GM19099 (cell line): ENCODE data around the gene ELK1.

ENCODE experiments used
- POLR2A ChIP-seq: IDR thresholded peaks from 3 replicates; pipeline ENCODE4 v1.6.1; 2011; ENCODE audit warnings: low read depth; ENCODE audit not compliant: insufficient read length; ENCODE audit errors: extremely low read depth

Gene ELK1, protein sequence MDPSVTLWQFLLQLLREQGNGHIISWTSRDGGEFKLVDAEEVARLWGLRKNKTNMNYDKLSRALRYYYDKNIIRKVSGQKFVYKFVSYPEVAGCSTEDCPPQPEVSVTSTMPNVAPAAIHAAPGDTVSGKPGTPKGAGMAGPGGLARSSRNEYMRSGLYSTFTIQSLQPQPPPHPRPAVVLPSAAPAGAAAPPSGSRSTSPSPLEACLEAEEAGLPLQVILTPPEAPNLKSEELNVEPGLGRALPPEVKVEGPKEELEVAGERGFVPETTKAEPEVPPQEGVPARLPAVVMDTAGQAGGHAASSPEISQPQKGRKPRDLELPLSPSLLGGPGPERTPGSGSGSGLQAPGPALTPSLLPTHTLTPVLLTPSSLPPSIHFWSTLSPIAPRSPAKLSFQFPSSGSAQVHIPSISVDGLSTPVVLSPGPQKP

DNA sequence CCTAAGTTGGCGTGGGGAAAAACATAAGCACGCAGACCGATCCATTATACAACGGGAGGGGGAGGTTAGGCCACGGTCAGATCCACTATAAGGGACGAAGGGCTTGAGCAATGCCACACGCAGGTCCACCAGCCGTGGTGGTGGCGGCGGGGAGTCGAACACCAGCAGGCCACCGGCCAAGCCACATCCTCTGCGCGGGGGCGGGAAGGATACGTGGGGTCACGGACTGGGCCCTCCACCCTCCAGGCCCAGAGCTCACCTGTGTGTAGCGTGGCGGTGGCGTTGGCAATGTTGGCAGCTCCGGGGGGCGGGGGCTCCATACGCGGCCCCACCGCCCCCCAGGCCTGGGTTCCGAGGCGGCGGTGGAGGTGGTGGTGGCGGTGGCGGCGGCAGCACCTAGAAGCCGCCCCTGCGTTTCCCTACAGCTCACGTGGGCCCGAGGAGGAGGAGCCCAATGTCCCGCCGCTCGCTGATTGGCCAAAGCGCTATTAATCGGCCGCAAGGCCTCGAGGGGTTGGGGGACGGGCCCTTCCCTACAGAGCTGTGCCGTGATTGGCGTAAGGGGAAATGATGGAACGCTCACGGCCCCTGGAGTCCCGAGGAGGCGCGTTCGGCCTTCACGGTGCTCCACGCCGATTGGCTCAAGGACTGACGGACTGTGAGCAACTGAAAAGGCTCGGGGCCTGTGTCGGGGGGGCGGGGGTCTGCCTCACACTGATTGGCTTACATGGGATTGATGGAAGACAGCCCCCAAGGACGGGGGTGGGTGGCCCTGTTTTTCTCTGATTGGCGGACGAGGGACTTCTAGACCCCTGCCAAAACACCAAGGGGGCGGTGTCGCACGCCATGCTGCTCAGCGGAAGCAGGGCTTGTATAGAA, at the start of gene ELK1:
Gene ELK1 (minus strand): TSS at position 400 of the 879 bp plus-strand sequence. CDS start 9,122 bp downstream, outside the sequence.
- TF ChIP-seq POLR2A = peak; percentile 68

DNA sequence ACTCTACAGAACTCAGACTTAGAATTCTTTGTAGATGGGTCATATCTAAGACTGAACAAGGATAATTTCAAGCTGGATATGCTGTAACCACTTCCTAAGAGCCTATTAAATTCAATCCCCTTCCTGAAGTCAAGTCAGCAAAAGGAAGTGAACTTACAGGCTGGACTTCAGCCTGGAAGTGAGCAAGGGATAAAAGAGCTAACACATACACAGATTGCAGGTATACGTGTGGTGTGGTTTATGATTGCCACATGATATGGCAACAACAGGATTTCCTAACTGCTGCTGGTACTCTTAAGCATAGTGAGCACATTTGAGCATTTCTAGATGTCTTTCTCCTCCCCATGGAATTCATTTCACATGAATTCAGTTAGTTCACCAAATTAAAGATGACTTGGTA, 46.8 kb upstream of the ELK1 start:
- no peak for TF ChIP-seq POLR2A

DNA sequence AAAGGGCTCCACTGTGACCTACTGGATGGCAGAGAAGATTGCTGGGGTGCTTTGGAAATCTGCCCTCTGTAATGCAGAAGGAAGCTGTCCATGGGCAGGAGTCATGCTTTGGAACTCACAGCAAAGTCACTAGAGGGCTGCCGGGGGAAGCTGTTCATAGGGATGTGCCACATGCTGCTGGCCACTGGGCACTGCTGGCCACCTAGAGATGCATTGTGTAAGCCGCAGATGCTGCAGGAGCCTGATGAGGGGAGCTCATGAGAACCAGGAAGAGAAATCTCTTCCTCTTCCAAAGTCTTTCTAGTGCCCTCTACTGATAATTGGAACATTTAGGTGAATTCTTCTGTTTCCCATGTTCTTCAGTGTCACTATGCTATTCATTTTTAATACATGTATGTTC, 39.8 kb upstream of the ELK1 start:
- no peak for TF ChIP-seq POLR2A

DNA sequence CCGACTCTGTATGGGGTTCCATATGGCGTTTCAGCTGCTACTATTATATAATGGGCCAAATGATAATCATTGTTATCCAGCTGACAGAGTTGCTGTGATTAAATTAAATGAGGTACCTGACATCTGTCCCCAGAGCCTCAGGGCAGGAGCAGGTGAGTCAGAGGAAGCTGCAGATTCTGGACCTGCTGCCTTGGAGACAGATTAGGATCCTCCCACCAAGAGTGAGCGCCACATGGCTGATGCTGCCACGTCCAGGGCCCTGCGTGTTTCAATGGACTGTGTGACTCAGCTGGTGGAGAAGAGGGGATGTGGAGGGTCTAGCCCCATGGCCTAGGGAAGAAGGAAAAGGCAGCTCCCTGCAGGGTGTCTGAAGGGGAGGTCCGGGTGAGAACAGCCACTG, 36.9 kb upstream of the ELK1 start:
- no peak for TF ChIP-seq POLR2A

DNA sequence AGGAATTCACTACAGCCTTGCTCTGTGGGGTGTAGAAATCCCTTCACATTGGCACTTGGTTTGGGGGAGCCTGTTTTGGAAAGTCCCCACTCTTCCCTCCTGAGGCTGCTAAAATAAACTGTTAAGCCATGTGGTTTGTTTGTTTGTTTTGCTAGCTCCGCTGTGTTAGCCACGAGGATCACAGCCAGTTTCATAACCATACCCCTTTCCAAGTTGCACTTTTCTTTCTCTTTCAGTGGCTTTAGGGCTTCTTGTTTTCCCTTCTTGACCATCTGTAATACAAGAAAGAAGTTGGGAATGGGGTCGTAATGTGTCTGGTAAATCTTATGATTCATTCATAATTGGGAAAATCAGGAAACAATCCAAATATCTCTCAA, 33.5 kb upstream of the ELK1 start:
- no peak for TF ChIP-seq POLR2A

DNA sequence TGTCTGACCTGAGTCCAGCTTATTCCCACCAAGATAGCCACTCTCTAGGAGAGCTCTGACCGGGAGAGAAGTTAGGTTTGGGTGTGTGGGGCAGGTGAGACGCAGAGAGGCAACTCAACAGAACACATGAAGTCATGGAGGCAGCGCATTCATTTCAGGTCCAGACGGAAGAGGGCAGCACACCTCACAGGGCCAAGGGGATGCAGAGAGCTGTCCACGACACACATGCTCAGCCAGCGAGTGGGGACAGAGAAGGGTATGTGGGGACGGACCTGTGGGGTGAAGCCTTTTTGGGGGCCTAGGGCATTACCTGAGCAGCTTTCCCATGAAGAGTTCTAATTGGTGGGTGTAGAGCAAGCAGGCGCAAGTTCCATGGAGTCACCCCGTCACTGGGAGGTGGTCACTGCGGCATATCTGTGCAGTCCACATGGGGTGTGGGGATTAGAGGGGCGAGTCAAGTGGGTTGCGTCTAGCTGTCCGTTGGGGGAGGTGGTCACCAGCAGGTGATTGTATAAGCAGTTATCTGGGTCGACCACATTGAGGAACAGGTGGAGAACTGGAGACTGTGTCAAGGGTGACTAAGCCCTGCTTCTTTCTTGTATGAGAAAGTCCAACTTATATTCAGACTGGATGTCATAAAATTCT, 32.9 kb upstream of the ELK1 start:
- no peak for TF ChIP-seq POLR2A

GRCh38 chrX:47674776-47675175, 24.4 kb upstream of the ELK1 start:
- TF ChIP-seq POLR2A = no peak

GRCh38 chrX:47664737-47665136, 14.4 kb upstream of the ELK1 start:
- TF ChIP-seq POLR2A = no peak

DNA sequence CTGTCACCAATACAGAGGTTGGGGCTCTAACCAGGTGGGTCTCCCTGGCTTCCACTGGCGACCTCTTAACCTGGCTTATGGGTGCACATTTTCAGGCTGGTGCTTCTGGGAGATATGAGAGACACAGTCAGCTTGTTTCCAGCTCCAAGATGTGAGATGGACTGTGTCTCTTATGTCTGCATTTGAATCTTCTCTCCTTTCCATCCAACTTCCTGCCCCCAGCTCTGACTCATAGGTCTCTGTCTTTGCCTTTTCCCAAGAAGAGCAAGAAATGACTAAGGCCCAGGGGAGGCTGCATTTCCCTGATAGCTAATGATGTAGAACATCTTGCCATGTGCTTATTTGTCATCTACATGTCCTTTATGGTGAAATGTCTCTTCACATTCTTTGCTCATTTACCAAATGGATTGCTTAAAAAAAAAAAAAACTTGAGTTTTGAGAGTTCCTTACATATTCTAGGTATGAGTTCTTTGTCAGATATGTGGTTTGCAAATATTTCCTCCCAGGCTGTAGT, 11.8 kb upstream of the ELK1 start:
- TF ChIP-seq POLR2A = no peak

DNA sequence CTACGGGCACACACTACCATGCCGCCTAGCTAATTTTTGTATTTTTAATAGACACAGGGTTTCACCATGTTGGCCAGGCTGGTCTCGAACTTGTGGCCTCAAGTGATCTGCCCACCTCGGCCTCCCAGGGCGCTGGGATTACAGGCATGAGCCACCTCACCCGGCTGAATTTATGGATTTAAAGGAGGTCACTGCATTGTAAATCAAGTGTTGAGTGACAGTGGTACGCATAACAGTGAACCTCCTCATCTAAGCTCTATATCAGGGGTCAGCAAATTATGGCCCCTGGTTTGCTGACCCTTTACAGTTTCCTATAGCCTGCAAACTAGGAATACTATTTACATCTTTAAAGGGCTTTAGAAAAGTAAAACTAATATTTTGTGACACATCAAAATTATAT, 11.2 kb upstream of the ELK1 start:
- TF ChIP-seq POLR2A = no peak

DNA sequence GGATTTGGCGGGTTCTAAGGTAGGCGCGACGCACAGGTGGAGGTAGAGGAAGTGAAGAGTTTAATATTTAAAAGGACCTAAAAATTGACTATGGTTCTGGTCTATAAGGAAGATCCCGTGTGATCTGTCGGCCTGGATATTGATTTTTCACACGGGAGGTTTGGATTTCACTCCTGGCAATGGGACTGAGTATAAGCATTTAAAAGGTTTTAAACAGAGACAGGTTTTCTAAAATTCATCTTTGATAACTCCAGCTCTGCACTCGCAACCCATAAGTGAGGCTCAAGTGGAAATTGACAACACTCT, 9.0 kb upstream of the ELK1 start:
- TF ChIP-seq POLR2A = no peak

DNA sequence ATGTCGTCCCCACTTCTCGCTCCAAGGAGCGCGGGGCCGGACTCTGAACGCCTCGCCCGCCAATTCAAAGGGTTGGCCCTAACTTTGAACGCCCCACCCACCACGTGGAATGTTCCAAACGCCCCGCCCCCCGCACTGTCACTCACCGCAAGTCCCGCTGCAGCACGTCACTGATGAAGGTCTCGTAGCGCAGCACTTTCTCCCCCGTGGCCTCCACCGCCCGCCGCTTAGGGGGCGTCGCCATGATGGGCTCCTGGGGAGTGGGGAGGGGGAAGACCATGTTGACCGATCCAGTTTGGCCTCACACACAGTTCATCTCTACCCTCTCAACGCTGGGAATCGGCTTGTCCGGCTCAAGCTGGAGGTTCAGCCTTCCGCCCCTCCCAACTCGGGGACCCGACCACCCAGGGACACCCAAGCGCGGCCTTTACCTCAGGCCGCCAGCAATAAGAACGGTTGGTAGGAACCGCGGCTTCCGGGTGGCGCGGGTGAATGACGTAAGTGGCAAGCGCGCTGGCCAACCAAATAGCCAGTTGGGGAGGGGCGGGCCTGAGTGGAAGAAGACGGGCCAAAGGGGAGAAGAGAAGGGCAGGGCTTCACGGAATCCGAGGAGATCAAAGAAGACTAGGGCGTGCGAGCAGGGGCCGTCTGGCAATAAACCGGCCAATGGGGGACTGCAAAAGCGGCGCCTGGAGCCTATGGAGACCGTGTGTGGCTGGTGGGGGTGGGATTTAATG, 8.5 kb upstream of the ELK1 start, which contains the start of gene UXT:
Gene UXT (minus strand): TSS at position 497 of the 737 bp plus-strand sequence. CDS start 253 bp downstream, at position 244.
- TF ChIP-seq POLR2A = peak; percentile 68

GRCh38 chrX:47658301-47658683, 7.9 kb upstream of the ELK1 start:
- TF ChIP-seq POLR2A = no peak

DNA sequence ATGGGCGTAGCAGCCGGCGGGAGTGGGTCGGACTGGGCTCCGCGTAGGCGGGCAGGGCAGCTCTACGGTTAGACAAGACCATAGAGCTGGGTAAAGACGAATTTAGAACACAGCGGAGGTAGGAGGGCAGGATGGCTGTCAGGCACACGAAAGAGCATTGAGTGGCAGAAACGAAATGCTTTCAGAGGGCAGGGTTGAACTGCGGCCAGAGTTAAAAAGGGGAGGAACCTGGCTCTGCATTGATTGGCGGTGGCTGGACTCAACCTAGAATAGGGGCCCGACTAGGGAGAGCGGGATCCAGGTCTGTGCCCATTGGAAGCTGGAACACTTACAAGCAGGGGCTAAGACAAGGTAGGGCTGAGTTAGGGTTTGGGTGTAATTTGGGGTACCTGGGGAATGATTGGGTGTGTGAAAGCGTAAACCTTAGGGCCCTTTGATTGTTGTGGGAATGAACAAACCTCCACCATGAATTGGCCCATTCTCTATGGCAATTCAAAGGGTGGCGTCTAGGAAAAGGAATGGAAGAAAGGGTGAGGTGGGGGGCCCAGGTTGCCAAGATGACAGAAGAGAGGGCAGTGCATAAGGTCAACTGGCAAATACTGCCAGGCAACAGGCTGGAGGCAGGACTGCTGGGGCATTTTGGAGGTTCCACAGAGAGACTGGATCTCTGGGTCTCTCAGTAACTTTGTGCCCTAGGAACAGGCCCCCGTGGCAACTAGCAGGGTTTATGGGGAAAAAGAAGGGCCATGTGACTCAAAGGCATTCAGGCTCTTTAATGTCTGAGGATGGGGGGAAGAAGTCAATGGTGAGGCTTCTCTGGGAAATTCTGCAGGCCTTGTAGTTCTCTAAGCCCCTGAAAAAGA, 911 bp upstream of the ELK1 start:
- no peak for TF ChIP-seq POLR2A
